T-helper 2 cell treated with Interferon-gamma antibody and Interleukin-4, amounts not matched to agents 100 ng/mL and 5 ng/mL, for 36 hours (primary cell): ENCODE results near the gene THY1. TPM values are rescaled to one million over a fixed set of nuclear protein-coding genes. Genes with fewer than 3 reads are reported as not detected.
"Not testable (repeated sequence)": the region's sequence is repeated elsewhere in the genome, so short reads cannot be mapped to it uniquely, and the experiment has no call there.

Experiments
- intact Hi-C: fragments of 100-400 bp; cut with micrococcal nuclease; formaldehyde crosslinking; loops from one replicate; pipeline ENCODE4 v1.15.1; 2023
- total RNA-seq: library from RNA; stranded (reverse); gene quantifications from 2 replicates; pipeline ENCODE4 v1.2.3, GENCODE V29; 2022

THY1 gene
- total RNA-seq, 1 donor from 2014 or later, result 10.3 TPM

GRCh38 chr11:119445850-119446249 lies 22.9 kb upstream of the THY1 start:
- intact Hi-C loops, result no loop called here

- intact Hi-C loops, result no loop called here
Measured at GRCh38 chr11:119445379-119445778, 22.4 kb upstream of the THY1 start.

GRCh38 chr11:119441898-119442243 lies 18.9 kb upstream of the THY1 start:
- intact Hi-C loops, result no loop called here

DNA sequence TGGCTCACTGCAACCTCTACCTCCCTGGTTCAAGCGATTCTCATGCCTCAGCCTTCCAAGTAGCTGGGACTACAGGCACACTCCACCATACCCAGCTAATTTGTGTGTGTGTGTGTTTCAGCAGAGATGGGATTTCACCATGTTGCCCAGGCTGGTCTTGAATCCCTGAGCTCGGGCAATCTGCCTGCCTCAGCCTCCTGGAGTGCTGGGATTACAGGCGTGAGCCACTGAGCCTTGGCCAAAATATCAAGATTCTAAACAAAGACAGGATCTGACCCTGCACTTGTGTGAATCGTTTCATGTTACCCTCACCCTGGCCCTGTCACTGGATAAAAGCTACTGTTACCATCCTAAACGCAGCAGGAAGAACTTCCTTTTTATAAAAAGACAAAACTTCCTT lies 15.6 kb upstream of the THY1 start:
- intact Hi-C loops, result no loop called here

- intact Hi-C loops, result not testable (repeated sequence)
Measured at GRCh38 chr11:119437521-119437920, 14.5 kb upstream of the THY1 start.

GRCh38 chr11:119436711-119437110 lies 13.7 kb upstream of the THY1 start:
- intact Hi-C loops, result no loop called here

- intact Hi-C loops, result no loop called here
Measured at GRCh38 chr11:119436093-119436492, 13.1 kb upstream of the THY1 start.

DNA sequence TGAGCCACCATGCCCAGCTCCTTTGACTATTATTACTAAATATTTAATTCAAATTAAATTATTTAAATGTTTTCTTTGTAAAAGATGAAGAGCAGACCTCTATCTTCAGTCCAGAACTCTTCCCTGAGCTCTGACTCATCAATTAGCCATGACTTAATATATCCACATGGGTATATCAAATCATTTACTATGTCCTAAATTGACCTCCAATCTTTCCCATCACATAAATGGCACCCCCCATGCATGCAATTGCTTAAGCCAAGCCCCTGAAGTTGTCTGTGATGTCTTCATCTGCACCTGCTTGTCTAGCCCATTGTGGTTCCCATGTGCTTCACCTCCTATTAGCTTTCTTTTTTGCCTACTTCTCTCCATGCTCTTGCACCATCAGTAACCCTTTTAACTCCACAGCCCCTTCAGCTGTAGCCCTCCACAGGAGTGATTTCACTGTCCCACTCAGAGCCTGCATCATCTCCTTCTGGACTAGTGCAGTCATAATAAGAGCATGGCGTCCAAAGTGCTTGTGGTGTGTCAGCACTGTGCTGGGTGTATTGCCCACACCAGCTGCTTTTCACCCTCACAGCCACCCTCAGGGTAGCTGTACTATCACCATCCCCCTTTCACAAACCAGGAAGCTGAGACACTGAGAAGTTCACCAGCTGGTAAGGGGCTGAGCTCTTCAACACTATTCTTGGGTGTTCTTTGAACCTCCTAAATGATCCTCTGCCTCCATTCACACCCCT lies 11.8 kb upstream of the THY1 start:
- intact Hi-C loops, result no loop called here

DNA sequence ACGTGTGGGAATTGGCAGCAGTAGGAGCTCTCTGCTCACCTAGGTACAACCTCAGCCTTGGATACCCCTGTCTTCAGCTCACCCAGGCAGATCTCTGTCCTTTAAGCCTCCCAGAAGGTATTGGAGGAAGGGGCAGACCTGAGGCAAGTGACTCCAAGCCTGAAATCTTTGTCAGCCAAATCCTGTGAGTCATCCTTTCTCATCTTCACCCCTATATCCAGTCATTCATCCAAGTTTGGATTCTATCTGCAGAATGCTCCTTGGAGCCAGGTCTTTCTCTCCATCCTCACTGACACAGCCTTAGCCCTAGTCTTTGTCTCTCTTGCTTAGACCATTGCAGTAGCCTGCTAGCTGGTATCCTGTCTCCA lies 10.4 kb upstream of the THY1 start:
- intact Hi-C loops, result no loop called here

GRCh38 chr11:119432484-119433357 lies 9.7 kb upstream of the THY1 start:
- intact Hi-C loops, result no loop called here

DNA sequence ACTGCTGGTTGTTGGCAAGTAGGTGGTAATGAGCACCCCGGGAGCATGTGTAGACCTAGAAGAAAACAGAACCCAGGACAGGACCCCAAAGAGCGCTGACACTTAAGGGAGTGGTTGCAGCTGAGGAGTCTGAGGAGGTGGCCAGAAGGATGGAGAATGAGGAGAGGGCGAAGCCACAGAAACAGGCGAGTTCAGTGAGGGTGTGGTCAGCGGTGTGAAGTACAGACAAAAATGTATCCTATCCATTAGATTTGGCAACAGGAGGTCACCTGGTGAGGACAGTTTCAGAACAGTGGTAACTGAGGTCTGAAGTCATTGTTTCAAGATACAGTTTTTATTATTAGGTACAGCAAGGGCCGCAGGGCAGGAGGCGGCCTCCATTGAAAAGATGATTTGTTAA lies 8.6 kb upstream of the THY1 start:
- intact Hi-C loops, result no loop called here

DNA sequence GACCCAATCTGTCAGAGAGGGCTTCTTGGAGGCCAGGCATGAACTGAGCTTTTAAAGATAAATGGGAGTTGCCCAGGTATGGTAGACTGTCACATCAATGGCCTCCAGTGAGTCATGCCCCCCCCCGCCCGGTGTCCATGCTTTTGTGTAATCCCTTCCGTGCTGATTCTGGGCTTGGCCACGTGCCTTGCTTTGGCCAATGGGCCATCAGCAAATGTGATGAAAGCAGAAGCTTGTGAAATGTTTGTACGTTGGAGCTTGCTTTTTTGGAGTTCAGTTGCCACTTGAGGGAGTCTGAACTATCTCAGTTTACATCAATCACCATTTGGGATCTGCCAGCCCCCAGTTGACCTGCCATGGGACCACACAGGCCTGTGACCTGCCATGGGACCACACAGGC lies 4.3 kb upstream of the THY1 start:
- intact Hi-C loops, result no loop called here

DNA sequence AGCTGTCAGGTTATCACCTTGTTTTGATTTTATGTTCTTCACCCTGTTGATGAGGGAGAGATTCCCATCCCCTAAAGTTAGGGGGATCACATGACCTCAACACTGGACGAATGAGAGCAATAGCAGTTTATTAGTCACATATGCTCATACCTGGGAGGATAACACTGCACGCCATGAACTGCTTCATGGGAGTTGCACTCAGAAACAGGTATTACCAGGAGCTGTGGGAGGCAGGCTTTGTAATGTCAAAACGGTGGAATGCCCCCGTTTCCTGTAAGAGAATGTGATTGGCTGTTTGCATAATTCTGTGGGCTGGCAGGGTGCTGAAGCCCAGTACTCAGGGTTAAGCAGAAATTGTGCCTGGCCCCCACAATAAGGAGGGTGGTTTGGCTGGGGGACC lies 3.2 kb upstream of the THY1 start:
- intact Hi-C loops, result no loop called here

DNA sequence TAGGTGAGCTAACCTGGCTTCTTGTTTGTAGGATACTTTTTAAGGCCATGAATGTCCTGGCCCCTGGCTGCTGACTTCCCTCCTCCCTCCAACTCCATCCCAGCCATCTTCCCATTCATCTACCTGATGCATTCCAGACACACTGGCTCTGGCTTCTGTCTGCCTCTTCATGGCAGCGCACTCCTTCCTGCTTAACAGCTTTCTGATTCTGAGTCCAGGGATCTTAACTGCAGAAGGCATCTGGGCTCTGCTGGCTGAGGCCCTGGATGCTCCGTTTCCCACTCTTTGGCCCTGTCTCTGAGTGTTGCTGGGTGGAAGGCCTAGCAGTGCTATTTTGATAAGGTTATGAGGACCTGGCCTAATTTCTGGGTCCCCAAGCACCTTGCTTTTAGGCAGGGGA lies 1.8 kb upstream of the THY1 start:
- intact Hi-C loops, result no loop called here

DNA sequence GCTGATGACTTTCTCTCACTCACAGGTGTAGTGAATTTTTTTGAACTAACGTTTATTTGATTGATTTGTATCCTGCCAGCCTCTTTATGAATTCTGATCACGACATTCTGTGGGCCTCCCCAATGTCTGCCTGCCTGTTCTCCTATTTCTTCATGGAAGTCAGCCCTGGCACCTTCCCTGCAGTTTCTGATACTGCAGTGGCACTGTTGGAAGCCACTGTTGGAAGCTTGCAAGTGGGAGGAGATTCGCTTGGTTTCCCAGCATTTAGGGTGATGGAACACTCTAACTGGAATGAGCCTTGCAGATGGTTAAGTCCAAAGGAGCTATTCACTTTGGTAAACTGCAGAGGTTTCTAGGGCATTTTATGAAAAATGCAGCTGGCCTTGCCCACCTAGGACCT lies 1.3 kb upstream of the THY1 start:
- intact Hi-C loops, result no loop called here

DNA sequence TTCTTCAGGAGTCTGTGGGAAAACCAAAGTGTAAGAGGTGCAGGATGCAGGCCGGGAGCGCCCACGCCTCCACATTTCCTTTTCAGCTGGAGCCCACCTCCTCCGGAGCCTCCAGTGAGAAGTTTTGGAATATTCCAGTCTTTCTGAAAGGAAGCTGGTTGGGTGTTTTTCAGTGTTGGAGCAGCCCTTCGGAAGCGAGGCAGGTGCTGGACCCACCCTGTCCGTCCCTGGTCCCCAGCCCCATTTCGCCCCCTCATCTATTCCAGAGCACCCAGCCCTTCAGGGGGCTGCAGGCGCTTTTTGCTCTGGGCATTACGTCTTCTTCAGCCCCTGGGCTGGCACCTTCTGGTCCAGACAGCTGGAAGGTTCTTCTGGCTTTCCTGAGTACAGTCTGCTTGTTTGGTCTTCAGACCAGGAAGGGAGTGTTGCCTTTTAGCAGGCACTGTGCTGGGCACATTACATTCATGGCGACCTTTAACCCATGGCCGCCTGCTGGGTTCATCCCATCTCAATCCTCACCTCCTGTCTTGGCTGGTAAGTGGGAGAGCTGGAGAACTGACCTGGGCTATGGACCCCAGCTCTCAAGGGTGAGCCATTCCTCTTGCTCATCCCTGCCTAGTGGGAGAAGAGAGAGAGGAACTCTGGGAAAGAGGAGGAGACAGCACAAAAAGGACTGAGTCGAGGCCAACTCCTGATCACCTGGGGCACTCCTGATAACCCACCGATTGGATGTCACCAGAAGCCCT lies 710 bp upstream of the THY1 start:
- intact Hi-C loops, result no loop called here

DNA sequence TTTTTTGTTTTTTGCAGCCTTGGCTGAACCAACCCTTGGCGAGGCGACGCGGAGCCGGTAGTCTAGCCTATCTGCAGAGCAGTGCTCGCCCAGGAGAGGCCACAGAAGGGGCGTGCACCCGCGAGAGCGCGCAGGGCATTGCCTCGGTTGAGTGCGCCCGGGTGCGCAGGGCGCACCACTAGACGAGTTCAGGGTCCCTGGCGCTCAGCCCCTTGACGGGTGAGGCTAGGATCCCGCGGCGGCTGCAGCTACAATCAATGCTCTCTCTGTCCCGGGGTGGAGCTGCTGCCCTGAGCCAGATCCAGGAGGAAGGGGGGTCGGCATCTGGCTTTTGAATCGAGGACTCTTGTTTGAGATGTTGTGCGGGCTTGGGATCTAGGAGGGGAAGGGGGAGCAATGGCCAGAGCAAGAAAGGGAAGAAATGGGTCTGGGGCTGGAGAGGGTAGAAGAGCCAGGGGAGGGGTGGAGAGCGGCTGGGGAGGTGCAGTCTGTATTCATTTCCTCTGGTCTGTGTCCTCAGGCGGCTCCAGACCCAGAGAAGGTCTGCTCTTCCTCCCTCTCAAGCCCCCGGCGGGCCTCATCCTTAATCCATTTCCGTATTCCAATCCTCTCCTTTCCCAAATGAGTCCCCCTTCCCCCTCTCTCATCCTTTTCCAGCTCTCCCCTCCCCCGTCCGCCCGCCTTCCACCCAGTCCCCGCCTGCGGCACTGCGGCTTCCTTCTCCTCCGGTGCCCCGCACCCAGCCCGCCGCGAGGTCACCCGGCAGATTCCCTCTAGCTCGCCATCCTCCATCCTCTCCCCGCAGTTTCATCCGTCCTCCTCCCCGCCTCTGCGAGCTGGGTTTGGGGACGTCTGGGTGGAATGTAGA lies 797 bp downstream of the THY1 start:
- intact Hi-C loops, result no loop called here

GRCh38 chr11:119421351-119421750 lies 1.6 kb downstream of the THY1 start:
- intact Hi-C loops, result no loop called here

DNA sequence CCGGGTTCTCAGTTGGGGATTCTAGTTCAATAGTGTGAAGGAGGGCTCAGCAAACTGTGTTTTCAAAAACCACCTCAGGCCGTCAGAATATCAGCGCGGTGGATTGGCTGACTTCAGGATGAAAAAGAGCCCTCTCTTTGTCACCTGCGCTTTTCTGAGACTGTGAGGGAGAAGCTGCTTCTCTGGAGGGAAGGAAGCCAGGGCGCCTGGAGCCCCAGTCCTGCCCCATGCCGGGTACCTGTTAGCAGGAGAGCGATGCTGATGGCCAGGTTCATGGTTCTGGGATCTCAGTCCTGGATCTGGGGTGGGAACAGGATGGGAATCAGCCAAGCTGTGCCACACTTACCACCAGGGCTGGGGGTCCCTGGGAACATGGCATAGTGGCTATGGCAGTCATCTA lies 2.3 kb downstream of the THY1 start:
- intact Hi-C loops, result no loop called here

DNA sequence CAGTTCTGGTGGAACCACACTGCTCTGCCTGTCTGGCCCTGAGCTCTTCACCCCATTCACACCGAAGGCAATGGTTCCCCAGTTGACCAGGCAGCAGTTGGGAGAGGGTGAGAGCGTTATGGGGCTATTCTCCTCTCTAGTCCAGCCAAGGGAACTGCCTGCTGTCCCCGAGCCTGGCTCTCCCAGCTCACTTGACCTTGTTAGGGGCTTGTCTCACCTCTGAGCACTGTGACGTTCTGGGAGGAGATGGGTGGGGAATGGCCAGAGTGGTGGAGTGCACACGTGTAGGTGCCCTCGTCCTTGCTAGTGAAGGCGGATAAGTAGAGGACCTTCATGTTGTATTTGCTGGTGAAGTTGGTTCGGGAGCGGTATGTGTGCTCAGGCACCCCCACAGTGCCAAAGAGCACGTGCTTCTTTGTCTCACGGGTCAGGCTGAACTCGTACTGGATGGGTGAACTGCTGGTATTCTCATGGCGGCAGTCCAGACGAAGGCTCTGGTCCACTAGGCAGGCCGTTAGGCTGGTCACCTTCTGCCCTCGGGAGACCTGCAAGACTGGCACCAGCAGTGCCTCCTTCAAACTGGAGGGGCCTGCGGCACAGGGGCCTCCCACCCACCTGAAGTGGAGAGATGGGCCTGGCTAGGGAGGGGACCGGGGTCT lies 3.0 kb downstream of the THY1 start:
- intact Hi-C loops, result no loop called here

- intact Hi-C loops, result no loop called here
Measured at GRCh38 chr11:119419246-119419645, 3.7 kb downstream of the THY1 start.
